ENCODE measurements around the gene RPS6KA3.
A peak's percentile ranks its signal among the peaks of the same experiment; 100 is the strongest.
"Not testable (repeated sequence)": the region's sequence is repeated elsewhere in the genome, so short reads cannot be mapped to it uniquely, and the experiment has no call there.

RPS6KA3 gene

DNA sequence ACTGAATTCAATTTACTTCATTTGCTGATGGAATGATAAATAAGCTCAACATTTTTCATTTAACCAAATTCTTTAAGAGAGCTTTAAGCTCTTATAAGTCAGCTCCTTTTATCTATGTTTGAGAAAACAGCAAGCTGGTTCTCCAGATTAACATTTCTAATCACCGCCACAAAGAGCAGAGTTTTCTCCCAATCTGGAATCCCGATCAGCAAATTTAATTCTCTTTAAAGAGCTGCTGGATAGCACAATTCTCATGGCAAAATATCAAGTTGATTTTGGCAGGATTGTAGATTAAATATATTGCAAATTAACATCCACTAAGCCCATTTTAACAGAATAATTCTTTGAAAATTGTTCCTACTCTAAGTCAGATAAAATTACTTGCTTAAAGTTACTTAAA is 48.8 kb downstream of the RPS6KA3 start:
- no peak for DNase-seq

- no peak for DNase-seq
Observed at GRCh38 chrX:20217271-20217670, 49.4 kb downstream of the RPS6KA3 start.

GRCh38 chrX:20215565-20215964 is 51.1 kb downstream of the RPS6KA3 start:
- no peak for DNase-seq

GRCh38 chrX:20212486-20213089 is 54.1 kb downstream of the RPS6KA3 start:
- peak; percentile 20 for DNase-seq

DNA sequence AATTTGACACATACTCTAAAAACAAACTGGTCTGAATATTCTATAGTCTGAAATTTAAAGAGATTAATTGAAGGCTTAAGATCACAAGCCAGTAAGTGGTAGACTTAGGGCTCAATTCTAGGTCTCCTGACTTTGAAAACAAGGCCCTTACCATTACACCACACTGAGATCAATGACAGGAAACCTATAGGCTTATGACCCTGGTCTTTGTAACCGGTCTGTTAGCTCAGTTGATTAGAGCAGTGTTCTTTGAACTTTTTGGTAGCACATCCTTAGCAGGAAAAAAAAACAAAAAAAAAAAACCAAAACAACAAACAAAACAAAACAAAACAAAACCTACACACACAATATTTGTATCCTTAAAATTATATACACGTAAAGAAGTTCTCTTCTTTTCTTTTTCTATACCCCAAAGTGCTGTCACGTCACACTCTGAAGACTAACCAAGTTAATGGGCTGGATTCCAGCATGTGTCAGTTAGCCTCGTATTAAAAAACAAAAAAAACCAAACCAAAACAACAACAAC is 55.4 kb downstream of the RPS6KA3 start:
- no peak for DNase-seq

DNA sequence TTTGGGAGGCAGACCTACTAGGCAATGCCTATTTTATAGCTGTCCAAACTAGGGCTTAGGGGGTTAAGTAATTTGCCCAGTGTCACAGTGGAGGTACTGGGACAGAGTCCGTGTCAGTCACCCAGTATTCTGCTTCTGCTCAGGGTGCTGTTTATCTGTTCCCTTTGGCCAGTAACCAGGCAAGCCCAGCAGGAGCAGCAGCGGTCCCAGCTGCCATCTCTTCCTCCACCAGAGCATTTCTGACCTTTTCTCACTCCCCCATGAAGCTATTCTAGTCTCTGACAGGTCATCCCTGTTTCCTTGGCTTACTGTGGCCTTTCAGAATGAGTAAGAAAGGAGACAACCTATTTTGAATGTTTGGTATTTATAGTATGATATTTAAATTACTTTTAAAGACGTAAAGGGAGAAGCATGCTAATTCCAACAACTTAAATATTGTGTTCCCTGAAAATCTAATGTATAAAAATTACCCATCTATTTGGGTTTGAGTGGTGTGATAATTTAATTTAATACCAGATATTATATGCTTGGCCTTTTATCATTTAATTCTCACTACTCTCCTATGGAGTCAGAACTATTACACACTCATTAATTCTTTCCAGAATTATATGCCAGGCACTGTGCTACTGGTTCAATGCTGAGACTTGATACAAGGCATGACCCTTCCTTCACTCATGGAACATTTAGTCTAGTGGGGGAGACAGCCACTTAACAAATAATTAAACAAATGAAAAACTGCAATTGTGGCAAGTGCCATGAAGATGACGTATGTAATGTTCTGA is 60.6 kb downstream of the RPS6KA3 start:
- peak; percentile 11 for DNase-seq

DNA sequence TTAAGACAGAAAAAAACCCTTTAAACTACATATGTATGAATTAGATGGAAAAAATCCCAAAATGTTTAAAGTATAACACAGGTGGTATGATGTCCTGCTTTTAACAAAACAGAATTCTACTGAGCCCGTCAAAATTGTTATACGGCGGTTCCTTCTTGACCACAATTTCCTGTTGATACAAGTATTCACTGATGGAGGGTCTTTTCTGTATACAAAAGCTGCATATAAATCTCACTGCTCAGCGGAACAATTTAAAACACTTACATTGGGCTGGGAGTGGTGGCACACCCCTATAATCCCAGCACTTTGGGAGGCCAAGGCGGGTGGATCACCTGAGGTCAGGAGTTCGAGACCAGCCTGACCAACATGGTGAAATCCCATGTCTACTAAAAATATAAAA is 62.4 kb downstream of the RPS6KA3 start:
- no peak for DNase-seq

GRCh38 chrX:20197641-20198210 is 69.0 kb downstream of the RPS6KA3 start:
- no peak for DNase-seq

GRCh38 chrX:20189171-20189570 is 77.5 kb downstream of the RPS6KA3 start:
- no peak for DNase-seq

GRCh38 chrX:20181598-20182329 is 84.9 kb downstream of the RPS6KA3 start:
- peak; percentile 33 for DNase-seq

GRCh38 chrX:20177093-20177492 is 89.6 kb downstream of the RPS6KA3 start:
- DNase-seq: no peak

- DNase-seq: no peak
Observed at GRCh38 chrX:20173856-20174255, 92.9 kb downstream of the RPS6KA3 start.

DNA sequence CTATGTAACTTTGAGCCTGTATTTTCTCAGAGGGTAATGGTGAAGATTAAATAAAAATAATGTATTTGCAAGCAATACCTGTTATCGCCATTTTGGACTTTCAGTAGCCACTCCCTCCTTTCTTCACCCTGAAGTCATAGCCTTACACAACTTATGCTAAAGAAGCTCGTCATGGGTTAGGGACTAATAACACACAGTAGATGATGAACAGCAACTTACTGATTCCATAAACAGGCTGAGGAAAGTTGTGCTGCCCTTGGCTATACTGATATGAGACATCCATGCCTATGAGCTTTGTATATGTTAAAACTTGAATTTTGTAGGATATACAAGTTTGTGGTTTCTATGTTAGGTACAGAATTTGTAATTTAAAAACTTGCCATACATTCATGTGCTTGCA is 93.4 kb downstream of the RPS6KA3 start:
- DNase-seq: no peak

- DNase-seq: no peak
Observed at GRCh38 chrX:20171887-20172286, 94.8 kb downstream of the RPS6KA3 start.

GRCh38 chrX:20162516-20162915 is 104.2 kb downstream of the RPS6KA3 start:
- not testable (repeated sequence) for DNase-seq

DNA sequence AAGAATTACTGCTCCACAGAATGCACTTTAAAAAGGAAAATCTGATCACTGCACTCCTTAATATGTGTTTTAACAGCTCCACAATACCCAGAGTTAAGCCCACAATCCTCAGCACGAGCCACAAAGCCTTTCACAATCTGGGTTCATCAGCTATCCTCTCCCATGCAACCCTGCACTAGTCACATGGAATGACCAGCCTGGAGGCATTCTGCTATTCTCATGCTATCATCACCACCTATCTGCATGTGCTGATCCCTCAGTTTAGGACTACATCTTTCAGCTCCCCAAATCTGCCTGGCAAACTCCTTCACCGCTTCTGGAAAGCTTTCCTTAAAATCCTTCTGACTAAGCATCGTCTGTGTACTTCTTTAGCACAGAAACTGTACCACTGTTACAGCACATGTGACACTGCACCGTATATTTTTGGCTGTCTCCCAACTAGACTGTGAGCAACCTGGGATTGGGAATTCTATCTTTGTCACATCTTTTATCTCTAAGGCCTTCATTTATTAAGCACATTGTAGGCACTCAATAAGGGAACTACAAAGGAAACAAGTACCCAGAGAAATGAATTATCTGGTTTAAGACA is 106.8 kb downstream of the RPS6KA3 start:
- no peak for DNase-seq

DNA sequence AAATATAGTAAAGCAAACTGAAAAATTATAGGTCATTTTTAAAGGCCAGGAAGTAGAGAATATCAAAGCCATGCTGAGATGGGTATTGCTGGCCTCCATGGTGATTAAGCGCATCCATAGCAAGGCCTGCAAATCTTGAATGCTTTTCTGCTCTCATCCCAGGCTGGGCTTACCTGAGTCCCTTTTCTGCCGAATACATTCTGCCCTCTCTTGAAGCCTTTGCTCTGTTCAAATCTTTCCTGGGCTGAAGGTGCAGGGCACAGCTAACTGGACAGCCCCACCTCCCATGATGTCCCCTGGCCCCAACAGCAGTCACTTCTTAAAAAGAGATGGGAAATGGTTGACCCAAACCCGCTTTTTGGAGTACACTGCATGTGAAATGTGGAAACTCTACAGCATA is 115.0 kb downstream of the RPS6KA3 start:
- no peak for DNase-seq

GRCh38 chrX:20149326-20149725 is 117.4 kb downstream of the RPS6KA3 start:
- no peak for DNase-seq

DNA sequence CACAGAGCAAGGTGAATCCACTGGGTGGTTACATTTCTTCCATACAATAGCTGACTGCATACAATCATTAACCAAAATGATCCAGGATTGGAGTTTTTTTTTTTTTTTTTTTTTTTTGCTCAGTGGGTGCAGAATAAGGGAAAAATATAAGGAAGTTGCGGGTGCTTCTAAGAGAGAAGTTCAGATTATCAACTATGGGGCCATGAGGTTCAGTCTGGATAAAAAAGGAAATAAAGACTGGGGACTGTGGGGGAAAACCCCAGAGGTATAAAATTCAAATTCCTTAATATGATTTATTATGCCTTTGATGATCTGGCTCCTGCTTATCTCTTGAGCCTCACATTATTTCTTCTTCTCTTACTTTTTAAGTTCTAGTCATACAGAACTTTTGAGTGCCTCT is 119.1 kb downstream of the RPS6KA3 start:
- no peak for DNase-seq

- DNase-seq: peak; percentile 24
Observed at GRCh38 chrX:20144491-20144890, 122.2 kb downstream of the RPS6KA3 start.

DNA sequence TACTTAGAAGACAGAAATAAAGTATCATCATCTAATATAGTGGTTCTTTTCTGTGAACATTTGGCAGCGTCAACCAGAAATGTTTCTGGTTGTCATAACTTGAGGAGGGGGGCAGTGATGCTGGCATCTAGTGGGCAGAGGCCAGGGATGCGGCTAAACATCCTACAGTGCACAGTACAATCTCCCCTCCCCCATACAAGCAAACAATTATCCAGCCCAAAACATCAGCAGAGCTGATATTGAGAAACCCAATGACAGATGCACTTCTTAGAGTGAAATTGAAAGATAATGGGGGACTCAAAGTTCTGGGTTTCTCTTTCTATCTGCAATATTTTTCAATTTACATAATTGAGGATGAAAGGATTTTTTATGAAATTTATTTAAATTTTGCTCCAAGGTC is 123.1 kb downstream of the RPS6KA3 start:
- no peak for DNase-seq

DNA sequence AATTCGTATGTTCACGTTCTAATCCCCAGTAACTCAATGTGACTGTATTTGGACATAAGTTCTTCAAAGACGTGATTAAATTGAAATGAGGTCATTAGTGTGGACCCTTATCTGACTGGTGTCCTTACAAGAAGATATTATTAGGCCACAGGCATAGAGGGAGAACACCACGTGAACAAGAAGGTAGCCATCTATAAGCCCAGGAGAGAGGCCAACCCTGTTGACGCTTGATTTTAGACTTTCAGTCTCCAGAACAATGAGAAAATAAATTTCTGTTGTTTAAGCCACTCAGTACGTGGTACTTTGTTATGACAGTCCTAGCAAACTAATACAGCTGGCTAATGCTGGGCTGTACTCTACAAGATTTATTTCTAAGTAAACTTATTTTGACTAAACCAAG is 123.6 kb downstream of the RPS6KA3 start:
- DNase-seq: no peak

Measured in activated CD4-positive, alpha-beta T cell treated with anti-CD3 and anti-CD28 coated beads, Interleukin-2, Interleukin-6, amounts not matched to agents 100 ng/mL and 50 ng/mL, durations not matched to agents 16 hours and 8 hours (primary cell).